Stimulated activated CD8-positive, alpha-beta memory T cell treated with anti-CD3 and anti-CD28 coated beads, Interleukin-12 subunit alpha, Interleukin-12 subunit beta, amount 100 ng/mL, for 4 hours (primary cell): ENCODE data around the gene NOP16.

Source experiments
- DNase-seq: peaks from one replicate; pipeline ENCODE4 v3.0.0-alpha.2; 2020; ENCODE audit warnings: low read depth

The NOP16 gene

DNA sequence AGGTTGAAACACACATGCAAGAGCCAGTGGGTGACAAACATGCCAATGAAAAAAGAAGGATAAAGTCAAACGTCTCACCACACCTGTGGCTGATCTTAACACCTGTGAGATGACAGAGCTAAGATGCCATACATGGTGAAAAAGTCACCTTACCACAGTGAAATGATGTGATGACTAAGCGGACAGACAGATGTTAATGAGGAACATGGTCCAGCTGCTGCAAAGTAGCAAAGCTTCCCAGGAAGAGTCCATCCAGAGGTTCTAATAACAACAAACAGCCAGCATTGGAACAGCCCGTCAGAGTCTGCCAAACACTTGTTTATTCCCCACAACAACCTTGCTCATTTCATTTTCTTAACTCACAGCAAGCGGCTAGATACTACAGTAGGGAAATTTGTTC lies 28.7 kb downstream of the NOP16 start:
- DNase-seq: no peak

DNA sequence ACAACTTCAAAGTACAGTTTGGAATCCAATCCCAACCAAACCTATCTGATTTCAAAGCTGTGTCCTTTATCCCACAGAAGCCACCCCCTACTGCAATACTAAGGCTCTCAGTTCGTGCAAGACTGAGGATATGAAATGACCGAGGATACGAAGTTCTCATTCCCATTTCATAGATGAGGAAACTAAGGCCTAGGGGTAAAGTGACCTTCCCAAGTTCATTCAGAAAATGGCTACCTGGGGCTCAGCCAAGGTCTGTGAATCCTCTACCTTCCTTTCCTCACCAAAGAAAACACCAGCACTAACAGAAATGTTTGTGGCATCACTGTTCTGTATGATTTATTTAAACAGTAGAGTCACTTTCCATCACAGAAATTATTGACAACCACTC lies 32.2 kb downstream of the NOP16 start:
- no peak for DNase-seq

DNA sequence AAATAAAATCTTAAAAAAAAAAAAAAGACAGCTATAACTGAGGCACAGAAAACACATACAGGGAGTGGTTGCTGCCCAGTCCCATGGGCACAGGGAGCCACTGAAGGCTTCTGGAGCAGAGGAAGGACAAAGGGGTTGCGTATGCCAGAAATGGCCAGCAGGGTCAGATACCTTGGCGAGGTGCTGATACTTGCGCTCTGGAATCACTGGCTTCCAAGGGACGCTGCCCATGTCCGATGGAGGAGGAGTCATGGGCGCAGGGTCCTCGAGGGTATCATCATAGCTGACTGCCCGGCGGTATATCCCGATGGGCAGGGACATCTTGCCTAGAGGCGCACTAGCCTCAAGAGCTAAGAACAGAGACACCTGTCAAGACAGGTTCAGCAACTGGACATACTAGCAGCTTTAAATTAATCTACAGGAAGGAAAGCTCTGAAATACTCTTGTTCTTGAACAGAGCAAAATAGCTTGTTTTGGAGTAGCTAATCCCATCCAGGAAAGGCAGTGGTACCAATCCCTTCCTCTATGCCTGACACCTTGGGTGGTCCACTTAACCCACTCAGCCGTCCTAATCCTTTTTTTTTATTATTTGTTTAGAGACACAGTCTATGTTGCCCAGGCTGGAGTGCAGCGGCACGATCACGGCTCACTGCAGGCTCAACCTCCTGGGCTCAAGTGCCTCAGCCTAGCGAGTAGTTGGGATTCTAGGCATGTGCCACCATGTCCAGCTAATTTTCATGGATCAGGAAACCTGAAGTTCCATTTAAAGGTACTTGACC lies 32.8 kb downstream of the NOP16 start:
- no peak for DNase-seq

DNA sequence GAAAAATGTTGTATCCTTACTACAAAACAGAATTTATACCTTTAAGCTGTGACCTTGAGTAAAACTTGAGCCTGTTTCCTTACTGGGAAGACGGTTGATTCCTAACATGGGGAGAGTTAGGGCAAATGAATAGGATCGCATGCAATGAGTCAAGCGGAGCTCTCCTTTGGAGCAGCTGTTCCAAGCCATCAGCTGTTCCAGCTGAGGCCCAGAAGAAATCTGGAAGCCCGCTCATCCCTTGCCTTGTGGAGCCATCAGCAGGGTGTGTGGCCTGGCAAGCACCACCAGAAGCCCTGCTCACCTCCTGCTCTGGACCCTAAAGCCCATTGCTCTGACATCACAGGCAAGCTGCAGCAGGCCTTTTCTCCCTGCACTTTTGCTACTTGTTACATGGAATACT lies 34.9 kb downstream of the NOP16 start:
- no peak for DNase-seq

DNA sequence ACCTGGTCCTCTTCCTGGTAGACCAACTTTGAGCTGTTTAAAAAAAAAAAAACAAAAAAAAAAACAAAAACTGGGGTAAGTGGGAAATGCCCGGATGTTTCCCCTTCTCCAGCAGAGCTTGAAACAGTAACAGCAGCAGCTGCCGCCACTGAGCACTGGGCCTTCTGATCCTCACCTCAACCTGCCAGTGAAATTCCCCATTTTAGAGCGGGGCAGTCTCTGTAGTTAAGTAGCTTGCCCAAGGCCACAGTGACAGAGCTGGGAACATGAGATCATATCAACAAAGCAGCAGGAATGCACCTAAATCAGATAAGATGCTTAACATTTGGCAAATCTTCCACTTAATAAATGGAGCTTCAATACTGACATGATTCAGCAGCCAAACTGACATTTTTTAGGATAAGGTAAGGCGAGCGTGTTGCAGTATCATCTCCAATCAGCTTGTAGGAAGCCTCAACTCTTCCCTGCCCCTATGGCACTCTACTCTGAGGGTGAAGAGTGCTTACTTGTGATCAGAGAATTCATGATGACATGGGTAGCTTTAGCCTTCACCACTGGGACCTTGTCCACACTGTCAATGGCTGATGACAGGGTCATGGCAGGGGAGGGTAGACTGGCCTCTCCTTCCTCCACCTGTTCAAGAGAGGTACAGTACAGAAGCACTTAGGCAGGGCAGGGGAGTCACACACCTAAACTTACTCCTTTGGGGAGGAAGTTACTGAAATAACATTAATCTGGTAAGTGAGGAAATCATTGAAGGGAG lies 36.1 kb downstream of the NOP16 start:
- no peak for DNase-seq

DNA sequence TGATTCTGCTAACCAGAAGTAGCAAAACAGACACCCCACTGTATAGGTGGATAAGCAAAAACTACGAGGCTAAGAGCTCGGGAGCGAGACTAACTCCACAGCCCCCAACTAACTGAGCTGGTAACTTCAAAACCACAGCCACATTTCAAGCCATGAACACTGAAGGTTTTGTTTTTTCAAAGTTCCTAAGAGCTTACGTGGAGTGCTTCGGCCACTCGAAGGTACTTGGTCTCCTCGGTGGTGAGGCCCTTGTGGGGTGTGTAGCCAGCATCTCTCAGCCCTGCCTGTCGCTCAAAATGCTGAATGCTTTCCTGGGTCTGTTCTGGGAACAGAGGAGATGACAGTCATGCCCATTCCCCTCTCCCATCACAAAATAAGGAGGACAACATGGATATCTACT lies 38.0 kb downstream of the NOP16 start:
- no peak for DNase-seq

DNA sequence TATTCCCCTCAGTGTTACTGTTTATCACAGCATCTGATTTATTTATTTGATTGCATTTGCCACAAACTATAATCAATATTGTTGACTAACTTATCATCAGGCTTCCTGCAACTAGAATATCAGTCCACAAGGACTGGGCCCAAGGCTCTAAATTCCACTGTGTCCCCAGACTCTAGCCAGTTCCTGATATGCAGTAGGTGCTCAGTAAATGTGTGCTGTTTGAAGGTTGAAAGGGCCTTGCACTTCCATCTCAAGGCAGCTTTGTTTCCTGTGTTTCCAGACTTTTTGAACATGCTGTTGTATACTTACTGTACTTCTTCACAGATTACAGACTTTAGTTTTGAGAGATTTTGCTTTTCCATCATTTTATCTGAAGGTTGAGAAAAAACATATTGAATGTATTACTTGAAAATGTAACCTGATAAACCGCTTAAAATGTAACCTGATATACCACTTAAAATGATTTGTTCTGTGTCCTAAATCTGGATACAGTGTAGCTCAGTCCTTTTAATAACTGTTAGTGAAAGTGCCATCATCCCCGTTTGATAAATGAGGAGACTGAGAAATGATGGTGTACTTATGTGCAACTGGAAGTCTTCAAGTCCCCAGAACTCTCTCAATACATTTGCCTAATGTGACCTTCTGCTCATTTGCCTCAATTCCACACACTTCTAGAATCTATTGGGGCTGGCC lies 45.5 kb downstream of the NOP16 start:
- no peak for DNase-seq

DNA sequence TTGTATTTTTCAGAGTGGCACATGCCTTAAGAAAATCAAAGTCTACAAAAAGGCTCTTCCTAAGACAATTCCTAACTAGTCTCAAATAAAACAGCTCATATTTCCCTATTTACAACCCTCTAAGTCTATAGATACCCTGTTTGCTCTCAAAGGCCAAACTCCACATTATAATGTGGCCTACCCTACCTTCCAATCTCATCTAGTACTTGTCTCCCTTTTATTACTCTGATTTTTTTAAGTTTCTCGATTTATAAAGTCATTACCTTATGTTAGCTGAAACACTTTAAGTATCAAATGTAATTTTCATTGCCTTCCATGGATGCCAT lies 46.3 kb downstream of the NOP16 start:
- DNase-seq: no peak

DNA sequence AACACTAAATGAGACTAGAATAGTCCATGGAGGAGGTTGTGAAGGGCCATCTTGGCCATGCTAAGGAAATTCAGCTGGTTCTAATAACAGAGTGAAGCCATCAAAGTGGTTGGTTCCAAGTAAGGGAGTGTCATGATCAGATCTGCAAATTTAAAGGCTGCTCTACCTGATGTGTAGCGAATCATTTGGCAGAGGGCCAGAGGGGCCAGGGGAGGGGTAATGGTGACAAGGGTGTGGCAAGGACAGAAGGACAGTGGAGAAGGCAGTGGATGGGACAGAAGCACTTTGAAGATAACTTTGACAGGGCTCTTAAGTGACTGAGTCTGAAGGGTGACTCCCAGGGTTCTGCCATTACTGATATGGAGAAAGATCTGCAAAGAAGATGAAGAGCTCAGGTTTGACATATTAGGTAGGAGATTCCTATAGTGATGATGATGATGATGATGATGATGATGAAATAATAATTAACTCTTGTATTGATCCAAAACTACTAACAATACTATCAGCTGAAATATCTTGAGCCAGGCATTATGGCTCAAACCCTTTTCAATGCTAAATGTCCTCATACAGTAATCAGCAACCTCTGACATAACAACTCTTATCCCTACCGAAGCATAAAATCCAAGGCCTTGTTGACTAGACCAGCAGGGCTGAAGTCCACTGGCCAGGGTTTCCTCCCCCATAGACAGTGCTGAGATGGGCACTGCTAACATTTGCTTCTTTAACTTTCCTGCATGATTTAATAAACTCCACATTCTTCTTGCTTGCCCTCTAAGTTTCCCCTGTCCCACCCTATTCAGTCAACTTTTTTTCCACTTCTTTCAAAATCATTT lies 46.9 kb downstream of the NOP16 start:
- DNase-seq: no peak

DNA sequence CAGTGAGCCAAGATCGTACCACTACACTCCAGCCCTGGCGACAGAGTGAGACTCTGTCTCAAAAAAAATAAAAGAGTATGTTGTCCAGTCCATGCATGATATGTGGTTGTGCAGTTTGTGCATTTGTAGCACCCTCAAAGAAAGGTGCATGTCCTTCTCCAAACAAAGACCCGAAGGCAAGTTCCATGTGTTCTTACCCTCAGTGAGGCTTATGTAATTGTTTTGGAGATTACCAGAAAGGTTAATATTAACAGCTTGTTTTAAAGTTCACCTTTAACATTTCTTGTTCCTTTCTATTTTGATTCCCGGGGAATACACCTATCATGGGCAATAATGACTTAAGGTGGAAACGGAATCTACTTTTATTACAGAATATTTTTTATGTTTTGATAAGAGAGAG lies 49.1 kb downstream of the NOP16 start:
- DNase-seq: no peak

DNA sequence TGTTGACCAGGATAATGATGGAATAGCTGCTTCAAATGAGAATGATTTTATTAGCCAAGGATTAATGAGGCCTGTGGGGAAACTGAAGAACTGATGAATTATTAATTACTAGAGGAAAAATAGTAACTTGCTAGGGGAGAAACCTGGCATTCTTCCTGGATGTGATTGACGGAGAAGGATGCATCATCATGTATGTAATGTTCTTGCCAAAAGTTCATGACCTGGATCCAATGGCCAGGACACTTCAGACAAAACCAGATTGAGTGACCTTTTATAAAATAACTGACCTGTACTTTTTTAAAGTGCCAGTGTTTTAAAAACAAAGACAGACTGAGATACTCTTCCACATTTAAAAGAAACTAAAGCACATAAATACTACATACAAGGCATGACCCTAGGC lies 50.5 kb downstream of the NOP16 start:
- no peak for DNase-seq

DNA sequence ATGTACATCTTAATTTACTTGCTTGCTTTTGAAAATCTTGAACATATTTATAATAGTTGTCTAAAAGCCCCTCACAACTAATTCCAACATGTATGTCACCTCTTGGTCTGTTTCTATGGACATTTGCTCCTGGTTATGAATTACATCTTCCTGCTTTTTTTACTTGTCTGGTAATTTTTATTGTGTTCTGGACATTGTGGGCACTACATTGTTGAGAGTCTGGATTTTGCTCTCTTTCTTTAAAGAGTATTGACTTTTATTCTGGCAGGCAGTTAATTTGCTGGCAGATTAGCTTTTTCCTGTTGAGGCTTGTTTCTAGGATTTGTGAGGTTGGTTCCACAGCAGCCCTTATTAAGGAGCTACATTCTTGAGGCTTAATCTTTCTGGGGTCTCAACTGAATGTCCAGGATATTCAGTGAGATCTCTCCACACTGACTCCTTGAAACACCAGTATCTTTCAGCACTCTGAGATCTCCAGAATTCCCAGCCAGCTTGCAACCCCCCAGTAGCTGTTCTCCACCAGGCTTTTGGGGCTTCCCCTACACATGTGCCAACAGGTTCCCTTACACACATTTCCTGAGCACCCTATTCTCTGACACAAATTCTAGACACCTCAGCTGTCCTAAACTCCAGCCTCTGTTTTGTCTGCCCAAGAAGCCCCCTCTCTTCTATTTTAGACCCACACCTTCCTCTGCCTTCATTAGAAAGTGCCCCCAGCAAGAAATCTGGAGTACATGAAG lies 54.2 kb downstream of the NOP16 start:
- no peak for DNase-seq
